ENCODE measurements around the gene CMTM6. TPM values are rescaled to one million over a fixed set of nuclear protein-coding genes. Genes with fewer than 3 reads are reported as not detected.

CMTM6 gene
- total RNA-seq, 1 donor from 2014 or later, result 28.0 TPM

DNA sequence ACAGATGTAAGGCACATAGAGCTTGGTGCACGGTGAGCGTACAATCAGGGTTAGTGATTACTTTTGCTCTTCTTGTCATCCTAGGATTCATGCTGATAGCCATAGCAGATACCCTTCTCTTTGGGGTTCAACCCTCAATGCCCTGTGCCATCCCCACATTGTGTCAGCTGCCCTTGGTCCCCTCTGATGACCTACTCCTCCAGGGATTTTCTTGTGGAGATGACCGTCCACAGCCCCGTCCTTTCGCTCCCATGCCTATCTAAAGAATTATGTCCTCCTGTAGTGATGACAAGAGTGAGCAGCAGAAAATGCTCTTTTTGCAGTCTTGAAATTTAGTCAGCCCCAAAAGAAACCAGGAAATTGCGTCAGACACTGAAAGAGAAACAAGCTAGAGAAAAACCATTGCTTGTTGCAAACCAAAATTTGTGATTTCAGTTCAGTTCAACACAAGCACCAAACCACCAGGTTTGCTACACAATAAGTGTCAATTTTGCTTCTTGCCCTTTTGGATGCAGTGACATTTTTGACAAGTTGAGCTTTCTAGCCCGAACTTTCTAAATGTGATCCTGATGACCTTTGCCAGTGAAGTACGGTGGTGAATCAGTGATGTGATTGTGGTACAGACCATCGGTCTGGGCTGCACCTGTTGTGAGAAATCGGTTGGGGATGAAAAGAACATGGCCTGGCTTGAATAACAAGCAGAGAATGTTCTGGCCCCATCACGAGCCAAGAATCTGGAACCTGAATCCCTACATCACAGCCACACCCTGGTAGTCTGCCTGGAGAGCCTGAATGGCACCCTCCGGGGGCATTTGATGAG lies 69.7 kb downstream of the CMTM6 start:
- Histone ChIP-seq H3K4me1 (peaks cover 5% of the 10 kb centered on the region), H3K4me3 (no peak overlapping the region), H3K27ac (no peak overlapping the region), H3K36me3 (no peaks in the 10 kb centered on the region), H3K9me3 (no peaks in the 10 kb centered on the region), H3K27me3 (no peaks in the 10 kb centered on the region)
- intact Hi-C loops (cut with DNase I), result no loop called here
- TF ChIP-seq POLR2A (IDR thresholded peaks at IDR 0.05), result no peak
- no peak for TF ChIP-seq POLR2AphosphoS5 (IDR thresholded peaks at IDR 0.05; ENCODE audit: insufficient read depth in 1 of 2, low read depth in 1 of 2)
- no peak for TF ChIP-seq CTCF (IDR thresholded peaks at IDR 0.05)
- peak in 1 of 2 donors; percentile 61 for DNase-seq (ENCODE audit: extremely low spot score in 2 of 2)

DNA sequence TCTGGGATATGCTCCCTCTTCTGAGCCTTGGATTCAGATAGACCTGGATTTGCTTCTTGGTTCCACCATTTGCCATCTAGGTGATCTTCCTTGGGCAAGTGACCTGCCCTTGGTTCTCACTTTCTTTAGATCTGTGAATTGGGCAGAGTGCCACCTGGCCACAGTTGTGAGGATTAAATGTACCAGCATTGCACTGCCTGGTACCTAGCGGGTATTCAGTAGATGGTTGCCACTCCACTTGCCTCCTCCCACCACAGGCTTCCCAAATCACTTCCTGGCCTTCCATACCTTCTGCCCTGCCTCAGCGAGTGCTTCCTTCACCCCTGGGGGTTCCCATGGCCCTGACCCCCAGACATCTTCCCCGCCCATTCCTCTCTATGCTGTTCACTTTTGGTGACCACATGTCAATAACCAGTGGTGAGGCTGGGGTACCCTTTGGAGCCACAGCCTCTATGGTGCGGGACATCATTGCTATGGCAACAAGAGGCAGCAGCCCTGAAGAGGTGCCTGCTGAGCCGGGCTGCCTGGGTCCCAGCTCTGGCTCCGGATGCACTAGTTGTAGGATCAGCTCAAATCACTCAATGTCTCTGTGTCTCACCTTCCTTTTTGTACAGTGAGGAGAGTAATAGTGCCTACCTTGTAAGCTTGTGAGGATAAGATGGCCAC lies 70.5 kb downstream of the CMTM6 start:
- Histone ChIP-seq H3K27ac (no peak overlapping the region), H3K27me3 (no peaks in the 10 kb centered on the region), H3K4me1 (peaks cover 5% of the 10 kb centered on the region), H3K4me3 (no peak overlapping the region), H3K36me3 (no peaks in the 10 kb centered on the region), H3K9me3 (no peaks in the 10 kb centered on the region)
- intact Hi-C loops (cut with DNase I), result no loop called here
- no peak for TF ChIP-seq POLR2AphosphoS5 (IDR thresholded peaks at IDR 0.05; ENCODE audit: insufficient read depth in 1 of 2, low read depth in 1 of 2)
- DNase-seq (ENCODE audit: extremely low spot score in 2 of 2), result peak in 1 of 2 donors; percentile 82

GRCh38 chr3:32431481-32431880 lies 71.2 kb downstream of the CMTM6 start:
- Histone ChIP-seq H3K36me3 (no peaks in the 10 kb centered on the region), H3K9me3 (no peaks in the 10 kb centered on the region), H3K4me3 (no peak overlapping the region), H3K4me1 (peaks cover 5% of the 10 kb centered on the region), H3K27ac (no peak overlapping the region), H3K27me3 (no peaks in the 10 kb centered on the region)
- intact Hi-C loops (cut with DNase I), result no loop called here
- TF ChIP-seq POLR2AphosphoS5 (IDR thresholded peaks at IDR 0.05; ENCODE audit: insufficient read depth in 1 of 2, low read depth in 1 of 2) (no peak), CTCF (IDR thresholded peaks at IDR 0.05) (no peak), POLR2A (IDR thresholded peaks at IDR 0.05) (no peak)
- peak in 1 of 2 donors; percentile 72 for DNase-seq (ENCODE audit: extremely low spot score in 2 of 2)

Small RNA genes lying within 50 kb of the gene (microRNA-seq; reads per million reads assigned to microRNA genes)
- gene MIR548AY (ENCODE audit: borderline number of aligned reads, borderline replicate concordance), result not detected

Small RNA genes lying within 50 kb of the gene (small RNA-seq; reads per million reads assigned to genes)
- not detected for gene MIR548AY

Other genes with a start within 250 kb of the CMTM6 start
- gene CMTM7, start 111.0 kb downstream of the CMTM6 start, total RNA-seq, result 11.0 TPM
- 25.3 TPM for gene DYNC1LI1, start 68.0 kb upstream of the CMTM6 start, total RNA-seq
- gene CNOT10, start 182.3 kb upstream of the CMTM6 start, total RNA-seq, result 28.7 TPM

All from vagina (tissue), 2 donors.